ENCODE results near the gene SLAMF9. TPM values are rescaled to one million over a fixed set of nuclear protein-coding genes. Genes with fewer than 3 reads are reported as not detected.

The SLAMF9 gene
- total RNA-seq, 4 donors from 2014 or later, result 0.66 to 16.5 (median 3.6) TPM; not detected in 1

DNA sequence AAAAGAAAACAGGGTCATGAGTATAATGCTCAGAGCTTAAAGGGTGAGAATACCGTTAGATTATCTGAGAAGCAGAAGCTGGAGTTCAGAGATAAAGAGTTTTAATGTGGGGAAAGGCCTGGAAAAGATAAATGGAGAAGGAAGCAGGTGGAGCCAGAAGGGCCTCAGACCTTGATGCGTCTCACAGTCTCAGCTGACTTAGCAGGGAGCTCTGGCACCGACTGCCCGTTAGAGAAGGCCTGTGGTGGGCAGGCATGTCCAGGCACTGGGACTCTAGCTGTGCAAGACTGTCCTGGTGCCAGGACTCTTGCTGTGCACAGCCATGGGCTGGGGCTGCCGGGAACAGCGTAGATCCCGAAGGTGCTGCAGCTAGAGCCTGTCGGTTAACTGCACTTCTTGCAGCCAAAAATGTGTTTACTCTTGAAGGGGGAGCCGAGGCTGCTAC is 3.8 kb upstream of the SLAMF9 start:
- TF ChIP-seq, protein P1, sequence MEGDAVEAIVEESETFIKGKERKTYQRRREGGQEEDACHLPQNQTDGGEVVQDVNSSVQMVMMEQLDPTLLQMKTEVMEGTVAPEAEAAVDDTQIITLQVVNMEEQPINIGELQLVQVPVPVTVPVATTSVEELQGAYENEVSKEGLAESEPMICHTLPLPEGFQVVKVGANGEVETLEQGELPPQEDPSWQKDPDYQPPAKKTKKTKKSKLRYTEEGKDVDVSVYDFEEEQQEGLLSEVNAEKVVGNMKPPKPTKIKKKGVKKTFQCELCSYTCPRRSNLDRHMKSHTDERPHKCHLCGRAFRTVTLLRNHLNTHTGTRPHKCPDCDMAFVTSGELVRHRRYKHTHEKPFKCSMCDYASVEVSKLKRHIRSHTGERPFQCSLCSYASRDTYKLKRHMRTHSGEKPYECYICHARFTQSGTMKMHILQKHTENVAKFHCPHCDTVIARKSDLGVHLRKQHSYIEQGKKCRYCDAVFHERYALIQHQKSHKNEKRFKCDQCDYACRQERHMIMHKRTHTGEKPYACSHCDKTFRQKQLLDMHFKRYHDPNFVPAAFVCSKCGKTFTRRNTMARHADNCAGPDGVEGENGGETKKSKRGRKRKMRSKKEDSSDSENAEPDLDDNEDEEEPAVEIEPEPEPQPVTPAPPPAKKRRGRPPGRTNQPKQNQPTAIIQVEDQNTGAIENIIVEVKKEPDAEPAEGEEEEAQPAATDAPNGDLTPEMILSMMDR (IDR thresholded peaks at IDR 0.05; ENCODE audit: low read depth), result no peak

DNA sequence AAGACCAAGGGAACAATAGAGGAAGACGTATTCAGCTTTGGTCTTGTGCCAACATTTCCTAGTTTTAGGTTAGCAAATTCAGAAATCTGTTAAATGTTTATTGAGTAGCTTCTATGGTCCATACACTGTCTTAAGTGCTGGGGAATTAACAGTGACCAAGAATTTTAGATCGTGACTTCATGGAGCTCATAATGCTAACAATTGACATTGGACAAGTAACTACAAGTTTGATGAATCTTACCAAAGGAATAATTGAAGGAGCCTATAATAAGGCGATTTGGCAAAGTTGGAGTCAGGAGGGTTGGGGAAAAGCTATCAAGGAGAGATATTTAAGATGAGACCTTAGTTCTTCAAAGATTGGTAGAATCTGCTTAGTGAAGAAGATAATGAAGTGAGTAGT is 1.4 kb upstream of the SLAMF9 start:
- TF ChIP-seq, protein P1 (IDR thresholded peaks at IDR 0.05; ENCODE audit: low read depth), result no peak

DNA sequence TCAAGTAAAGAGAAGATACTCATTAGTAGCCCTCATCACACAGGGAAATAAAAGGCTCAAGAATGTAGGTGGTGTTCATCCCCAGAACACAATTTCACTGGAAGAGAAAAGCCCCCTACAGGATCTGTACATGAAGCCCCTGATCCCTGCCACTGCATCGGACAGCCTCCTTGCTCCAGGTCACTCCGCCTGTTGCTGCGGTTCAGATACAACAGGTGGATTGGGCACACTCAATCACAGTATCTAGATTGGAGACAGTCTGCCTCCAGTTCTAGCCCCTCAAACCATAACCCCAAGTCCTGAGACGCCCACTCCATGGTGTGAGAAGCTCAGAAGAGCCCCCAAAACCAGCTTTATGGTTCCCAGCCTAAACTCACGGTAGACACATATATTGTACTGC is 1.1 kb downstream of the SLAMF9 start:
- TF ChIP-seq, protein P1 (IDR thresholded peaks at IDR 0.05; ENCODE audit: low read depth), result no peak

DNA sequence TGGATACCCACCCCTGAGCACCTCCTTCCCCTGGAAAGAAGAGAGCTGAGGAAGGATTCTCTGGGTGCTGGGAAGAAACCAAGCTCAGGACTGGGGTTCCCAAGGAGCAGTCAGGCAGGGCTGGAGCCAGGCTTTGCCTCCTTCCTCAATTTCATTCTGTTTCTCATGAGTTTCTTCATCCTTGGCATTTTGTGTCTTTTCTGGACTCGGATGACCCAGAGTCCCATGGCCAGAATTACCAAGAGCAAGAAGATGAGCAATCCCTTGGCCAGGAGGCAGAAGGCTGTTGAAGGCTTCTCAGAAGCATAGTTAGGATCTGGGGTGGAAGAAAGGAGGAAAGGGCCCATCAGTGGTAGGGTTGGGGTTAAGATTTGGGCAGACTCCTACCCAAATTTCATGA is 2.5 kb downstream of the SLAMF9 start:
- TF ChIP-seq, protein P1 (IDR thresholded peaks at IDR 0.05; ENCODE audit: low read depth), result no peak

DNA sequence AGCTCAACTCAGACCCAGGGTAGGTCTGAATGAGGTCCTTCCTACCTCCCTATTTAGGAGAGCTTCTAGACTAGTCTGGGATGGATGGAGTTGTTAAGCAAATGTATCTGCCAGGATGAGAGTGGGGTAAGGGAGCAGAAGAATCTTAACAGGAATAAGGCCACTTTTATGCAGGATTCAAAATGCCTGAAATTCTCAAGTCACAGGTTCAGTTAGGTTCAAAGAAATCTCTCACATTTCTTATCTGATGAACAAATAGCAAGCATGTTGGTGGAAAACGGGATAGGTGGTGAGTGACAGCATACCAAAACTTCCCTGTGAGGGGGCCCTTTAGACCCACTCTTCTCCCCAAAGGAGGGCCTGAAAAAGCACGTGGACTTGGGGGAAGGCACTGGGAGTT is 3.0 kb downstream of the SLAMF9 start:
- TF ChIP-seq, protein P1 (IDR thresholded peaks at IDR 0.05; ENCODE audit: low read depth), result no peak

DNA sequence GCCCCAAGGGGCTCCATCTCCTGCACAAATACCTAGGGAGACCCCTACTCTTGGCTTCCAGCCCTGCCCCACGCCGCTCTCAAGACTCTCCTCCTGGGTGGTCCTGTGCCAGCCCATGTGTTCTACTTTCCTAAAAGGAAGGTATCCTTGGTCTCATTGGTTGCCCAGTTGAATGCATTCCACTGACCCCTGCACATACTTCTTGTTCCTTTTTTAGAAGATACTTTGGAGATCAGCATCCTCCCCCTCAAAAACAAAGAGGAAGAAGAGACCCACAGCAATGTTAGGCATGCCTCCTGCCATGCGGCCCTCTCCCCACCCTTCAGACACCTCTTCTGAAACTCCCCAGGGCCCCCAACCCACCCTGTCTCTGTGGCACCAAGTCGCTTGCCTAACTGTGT is 4.1 kb downstream of the SLAMF9 start:
- TF ChIP-seq, protein P1 (IDR thresholded peaks at IDR 0.05; ENCODE audit: low read depth), result no peak

DNA sequence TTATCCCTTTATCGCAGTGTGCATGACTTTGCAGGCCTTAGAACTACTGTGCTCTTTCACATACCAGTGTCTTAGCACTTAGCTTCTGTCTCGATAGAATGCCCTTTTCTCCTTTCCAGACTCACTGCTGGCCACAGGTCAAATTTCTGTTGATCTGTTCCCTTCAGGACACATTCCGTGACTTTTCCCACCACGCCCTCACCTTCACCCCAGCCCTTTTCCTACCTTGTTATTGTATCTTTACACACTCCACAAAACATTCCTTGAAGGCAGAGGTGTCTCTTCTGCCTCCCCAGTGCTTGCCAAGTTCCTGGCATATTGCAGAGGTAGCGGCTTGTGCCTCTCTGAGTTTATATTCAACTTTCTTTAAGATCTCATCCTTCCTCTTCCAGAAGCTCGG is 4.9 kb downstream of the SLAMF9 start:
- TF ChIP-seq, protein P1 (IDR thresholded peaks at IDR 0.05; ENCODE audit: low read depth), result no peak
